ENCODE data around the gene HDAC4.

The HDAC4 gene

DNA sequence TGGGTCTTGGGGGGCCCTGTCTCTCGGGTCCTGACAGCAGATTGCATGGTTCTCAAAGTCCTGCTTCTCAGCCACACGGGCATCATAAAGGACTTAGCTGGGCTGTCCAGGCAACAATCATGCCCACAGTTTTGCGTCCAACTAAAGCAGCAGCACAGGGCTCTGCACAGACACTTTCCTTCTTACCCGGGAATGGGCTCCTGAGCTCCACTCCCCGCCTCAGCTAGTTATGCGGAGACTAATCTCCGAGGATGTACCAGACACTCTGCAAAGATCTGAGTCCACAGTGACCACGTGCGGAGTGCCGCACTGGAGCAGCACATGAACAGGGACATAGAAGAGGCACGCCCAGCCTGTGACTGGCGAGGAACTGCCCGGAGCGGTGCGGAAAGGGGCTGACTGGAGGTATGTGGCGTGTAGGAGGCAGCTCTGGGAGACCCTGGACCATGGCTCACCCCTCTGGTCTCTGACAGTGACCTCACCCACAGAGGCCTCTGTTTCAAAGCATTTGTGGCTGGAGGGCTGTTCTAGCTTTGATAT is 270.0 kb downstream of the HDAC4 start:
- no peak overlapping the region for H3K27ac ChIP-seq (replicated peaks)
- no peak for TF ChIP-seq POLR2AphosphoS5 (IDR thresholded peaks at IDR 0.05; ENCODE audit: low read depth)
- no peak for TF ChIP-seq SPI1 (IDR thresholded peaks at IDR 0.05; ENCODE audit: borderline replicate concordance, low read depth)
- TF ChIP-seq, protein P1, sequence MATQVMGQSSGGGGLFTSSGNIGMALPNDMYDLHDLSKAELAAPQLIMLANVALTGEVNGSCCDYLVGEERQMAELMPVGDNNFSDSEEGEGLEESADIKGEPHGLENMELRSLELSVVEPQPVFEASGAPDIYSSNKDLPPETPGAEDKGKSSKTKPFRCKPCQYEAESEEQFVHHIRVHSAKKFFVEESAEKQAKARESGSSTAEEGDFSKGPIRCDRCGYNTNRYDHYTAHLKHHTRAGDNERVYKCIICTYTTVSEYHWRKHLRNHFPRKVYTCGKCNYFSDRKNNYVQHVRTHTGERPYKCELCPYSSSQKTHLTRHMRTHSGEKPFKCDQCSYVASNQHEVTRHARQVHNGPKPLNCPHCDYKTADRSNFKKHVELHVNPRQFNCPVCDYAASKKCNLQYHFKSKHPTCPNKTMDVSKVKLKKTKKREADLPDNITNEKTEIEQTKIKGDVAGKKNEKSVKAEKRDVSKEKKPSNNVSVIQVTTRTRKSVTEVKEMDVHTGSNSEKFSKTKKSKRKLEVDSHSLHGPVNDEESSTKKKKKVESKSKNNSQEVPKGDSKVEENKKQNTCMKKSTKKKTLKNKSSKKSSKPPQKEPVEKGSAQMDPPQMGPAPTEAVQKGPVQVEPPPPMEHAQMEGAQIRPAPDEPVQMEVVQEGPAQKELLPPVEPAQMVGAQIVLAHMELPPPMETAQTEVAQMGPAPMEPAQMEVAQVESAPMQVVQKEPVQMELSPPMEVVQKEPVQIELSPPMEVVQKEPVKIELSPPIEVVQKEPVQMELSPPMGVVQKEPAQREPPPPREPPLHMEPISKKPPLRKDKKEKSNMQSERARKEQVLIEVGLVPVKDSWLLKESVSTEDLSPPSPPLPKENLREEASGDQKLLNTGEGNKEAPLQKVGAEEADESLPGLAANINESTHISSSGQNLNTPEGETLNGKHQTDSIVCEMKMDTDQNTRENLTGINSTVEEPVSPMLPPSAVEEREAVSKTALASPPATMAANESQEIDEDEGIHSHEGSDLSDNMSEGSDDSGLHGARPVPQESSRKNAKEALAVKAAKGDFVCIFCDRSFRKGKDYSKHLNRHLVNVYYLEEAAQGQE (IDR thresholded peaks at IDR 0.05; ENCODE audit: insufficient replicate concordance, low read depth): no peak
- TF ChIP-seq, protein P2, sequence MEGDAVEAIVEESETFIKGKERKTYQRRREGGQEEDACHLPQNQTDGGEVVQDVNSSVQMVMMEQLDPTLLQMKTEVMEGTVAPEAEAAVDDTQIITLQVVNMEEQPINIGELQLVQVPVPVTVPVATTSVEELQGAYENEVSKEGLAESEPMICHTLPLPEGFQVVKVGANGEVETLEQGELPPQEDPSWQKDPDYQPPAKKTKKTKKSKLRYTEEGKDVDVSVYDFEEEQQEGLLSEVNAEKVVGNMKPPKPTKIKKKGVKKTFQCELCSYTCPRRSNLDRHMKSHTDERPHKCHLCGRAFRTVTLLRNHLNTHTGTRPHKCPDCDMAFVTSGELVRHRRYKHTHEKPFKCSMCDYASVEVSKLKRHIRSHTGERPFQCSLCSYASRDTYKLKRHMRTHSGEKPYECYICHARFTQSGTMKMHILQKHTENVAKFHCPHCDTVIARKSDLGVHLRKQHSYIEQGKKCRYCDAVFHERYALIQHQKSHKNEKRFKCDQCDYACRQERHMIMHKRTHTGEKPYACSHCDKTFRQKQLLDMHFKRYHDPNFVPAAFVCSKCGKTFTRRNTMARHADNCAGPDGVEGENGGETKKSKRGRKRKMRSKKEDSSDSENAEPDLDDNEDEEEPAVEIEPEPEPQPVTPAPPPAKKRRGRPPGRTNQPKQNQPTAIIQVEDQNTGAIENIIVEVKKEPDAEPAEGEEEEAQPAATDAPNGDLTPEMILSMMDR (IDR thresholded peaks at IDR 0.05; ENCODE audit: insufficient read depth, low read length): no peak
- no peak for TF ChIP-seq GABPA (IDR thresholded peaks at IDR 0.05; ENCODE audit: low read depth)
- DNase-seq (ENCODE audit: low read depth in 1 of 2, low spot score in 1 of 2): no peak
- no peaks in the 10 kb centered on the region for H3K27me3 ChIP-seq (ENCODE audit: insufficient read depth, poor library complexity, severe bottlenecking)
- no peak overlapping the region for H3K4me3 ChIP-seq (replicated peaks; ENCODE audit: insufficient read depth, low read length)

DNA sequence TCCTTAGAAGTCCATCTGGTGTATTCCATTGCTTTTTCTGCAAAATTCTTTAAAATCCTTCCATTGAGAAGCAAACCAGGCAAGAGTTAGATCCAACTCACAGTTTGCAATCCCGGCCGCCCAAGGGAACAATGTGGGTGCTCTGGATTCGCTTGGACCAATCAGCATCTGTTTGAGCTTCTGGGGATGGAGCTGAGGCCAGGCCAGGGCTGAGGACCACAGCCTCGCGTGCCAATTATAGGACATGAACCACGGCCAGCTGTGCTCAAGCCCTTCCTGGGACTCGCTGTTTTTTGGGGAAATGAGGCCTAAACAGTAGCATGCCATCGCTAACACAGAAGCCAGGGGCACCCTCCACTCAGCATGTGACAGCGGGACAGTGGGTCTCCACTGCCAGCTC is 270.8 kb downstream of the HDAC4 start:
- Histone ChIP-seq H3K27ac (replicated peaks) (no peak overlapping the region), H3K27me3 (ENCODE audit: insufficient read depth, poor library complexity, severe bottlenecking) (no peaks in the 10 kb centered on the region), H3K4me3 (replicated peaks; ENCODE audit: insufficient read depth, low read length) (no peak overlapping the region)
- no peak for DNase-seq (ENCODE audit: low read depth in 1 of 2, low spot score in 1 of 2)
- TF ChIP-seq POLR2AphosphoS5 (IDR thresholded peaks at IDR 0.05; ENCODE audit: low read depth) (no peak), SPI1 (IDR thresholded peaks at IDR 0.05; ENCODE audit: borderline replicate concordance, low read depth) (no peak), GABPA (IDR thresholded peaks at IDR 0.05; ENCODE audit: low read depth) (no peak)
- TF ChIP-seq, protein P1 (IDR thresholded peaks at IDR 0.05; ENCODE audit: insufficient replicate concordance, low read depth): no peak
- TF ChIP-seq, protein P2 (IDR thresholded peaks at IDR 0.05; ENCODE audit: insufficient read depth, low read length): no peak

DNA sequence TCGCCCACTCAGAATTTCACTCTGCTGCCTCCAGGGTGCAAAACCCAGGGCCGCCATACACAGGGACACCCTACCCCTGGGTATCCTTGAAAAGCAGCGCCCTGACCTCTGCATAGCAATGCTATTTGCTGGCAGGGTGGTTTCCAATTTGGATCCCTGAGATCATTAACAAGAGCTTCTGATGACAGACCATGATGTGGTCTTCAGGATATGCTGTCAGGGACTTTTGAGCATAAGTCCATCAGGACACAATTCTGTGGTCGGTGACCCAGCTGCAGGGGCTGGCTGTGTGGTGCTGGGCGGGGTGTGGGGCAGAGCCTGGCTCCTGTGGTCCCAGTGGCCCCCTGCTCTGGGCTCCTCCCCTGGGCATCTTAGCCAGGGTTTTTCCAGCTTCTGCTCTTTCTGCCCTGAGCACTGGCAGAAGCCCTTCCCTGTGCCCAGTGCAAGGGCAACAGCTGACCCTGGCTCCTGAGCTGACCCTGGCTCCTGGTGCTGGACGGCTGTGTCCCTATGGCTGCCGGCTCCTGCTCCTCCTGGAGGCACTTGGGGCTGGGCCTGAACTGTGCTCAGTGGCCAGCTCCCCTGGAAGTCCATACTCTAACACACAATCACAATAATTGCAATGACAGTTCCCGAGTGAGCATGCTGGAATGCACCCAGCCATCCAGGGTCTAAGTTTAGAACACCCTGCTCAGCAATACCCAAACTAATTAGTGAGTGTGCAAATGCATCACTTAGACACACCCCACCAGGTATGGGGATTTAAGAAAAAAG is 271.5 kb downstream of the HDAC4 start:
- Histone ChIP-seq H3K4me3 (replicated peaks; ENCODE audit: insufficient read depth, low read length) (no peak overlapping the region), H3K27ac (replicated peaks) (no peak overlapping the region), H3K27me3 (ENCODE audit: insufficient read depth, poor library complexity, severe bottlenecking) (no peaks in the 10 kb centered on the region)
- no peak for DNase-seq (ENCODE audit: low read depth in 1 of 2, low spot score in 1 of 2)
- TF ChIP-seq, protein P2 (IDR thresholded peaks at IDR 0.05; ENCODE audit: insufficient read depth, low read length): no peak
- TF ChIP-seq GABPA (IDR thresholded peaks at IDR 0.05; ENCODE audit: low read depth) (no peak), SPI1 (IDR thresholded peaks at IDR 0.05; ENCODE audit: borderline replicate concordance, low read depth) (no peak), POLR2AphosphoS5 (IDR thresholded peaks at IDR 0.05; ENCODE audit: low read depth) (no peak)
- TF ChIP-seq, protein P1 (IDR thresholded peaks at IDR 0.05; ENCODE audit: insufficient replicate concordance, low read depth): no peak

Measured in HL-60 (cell line).